ENCODE data around the gene DNAAF8. TPM values are rescaled to one million over a fixed set of nuclear protein-coding genes. Genes with fewer than 3 reads are reported as not detected.

Gene DNAAF8
- total and polyA plus RNA-seq, 2 of the 4 experiments (the other 2 are of a cell fraction), result 0.54 to 1.7 TPM

DNA sequence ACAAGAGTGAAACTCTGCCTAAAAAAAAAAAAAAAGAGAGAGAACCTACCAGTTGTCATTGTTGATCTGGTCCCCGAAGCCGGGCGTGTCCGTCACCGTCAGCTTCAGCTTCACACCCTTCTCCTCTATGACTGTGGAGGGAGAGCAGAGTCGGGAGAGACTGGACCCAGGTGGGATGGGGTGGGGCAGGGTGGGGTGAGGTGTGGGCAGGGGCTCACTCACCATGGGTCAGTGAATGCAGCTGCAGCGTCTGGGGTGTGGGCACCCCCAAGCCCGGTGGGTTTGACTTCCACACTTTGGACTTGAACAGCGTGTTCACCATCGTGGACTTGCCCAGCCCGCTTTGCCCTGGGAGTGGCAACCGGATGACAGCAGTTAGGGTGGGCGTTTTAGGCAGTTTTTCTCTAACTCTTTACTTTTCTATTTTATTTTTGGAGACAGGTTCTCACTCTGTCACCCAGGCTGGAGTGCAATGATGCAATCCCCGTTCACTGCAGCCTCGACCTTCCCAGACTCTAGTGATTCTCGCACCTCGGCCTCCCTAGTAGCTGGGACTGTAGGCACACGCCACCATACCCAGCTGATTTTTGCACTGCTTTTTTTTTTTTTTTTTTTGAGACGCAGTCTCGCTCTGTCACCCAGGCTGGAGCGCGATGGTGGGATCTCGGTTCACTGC is 51.6 kb downstream of the DNAAF8 start:
- H3K18ac ChIP-seq (ENCODE audit: low read depth, low read length), result no peak overlapping the region
- no peak overlapping the region for H3K4me3 ChIP-seq (ENCODE audit: insufficient read depth, low read depth, low read length)
- no peak overlapping the region for H3K23ac ChIP-seq (ENCODE audit: low read depth, low read length)
- H3K4me2 ChIP-seq (ENCODE audit: low read depth, low read length), result no peak overlapping the region
- BruUV-seq (replicated peaks), result no TSS peak
- H3K14ac ChIP-seq (replicated peaks; ENCODE audit: low read depth, low read length), result no peak overlapping the region
- H4K91ac ChIP-seq (ENCODE audit: insufficient read depth, low read depth, low read length), result no peak overlapping the region
- no peaks in the 10 kb centered on the region; the same call in 1 of the 2 replicates for H3K27me3 ChIP-seq (ENCODE audit: control insufficient read depth, insufficient read depth, low read length)
- H3K56ac ChIP-seq (ENCODE audit: extremely low read depth, insufficient read depth, low read length), result no peak overlapping the region
- intact Hi-C loops (cut with micrococcal nuclease) (no loop called here), in situ Hi-C loops (cut with MboI; ENCODE audit: low sequenced_read_pairs) (no loop called here), dilution Hi-C loops (cut with HindIII; ENCODE audit: low sequenced_read_pairs, unreplicated experiment) (no loop called here)
- H3K9me1 ChIP-seq (ENCODE audit: insufficient read depth, low read length), result no peaks in the 10 kb centered on the region
- H2AK5ac ChIP-seq (ENCODE audit: low read depth, low read length), result no peak overlapping the region
- no peak overlapping the region for H4K8ac ChIP-seq (ENCODE audit: low read depth in 2 of 2, low read length in 2 of 2)
- DNase-seq (no peak), ATAC-seq (ENCODE audit: low read depth) (no peak)
- 80% methylated on average over 7 of the region's 23 CpGs; no CpG with 5 or more reads in 1 of the 2 experiments for WGBS, 2 experiments (ENCODE audit: extremely low coverage in 2 of 2, insufficient read length in 1 of 2)
- H4K20me1 ChIP-seq (ENCODE audit: insufficient read depth, low read length), result no peaks in the 10 kb centered on the region
- H3K79me1 ChIP-seq (ENCODE audit: low read depth in 1 of 2, low read length in 2 of 2), result no peaks in the 10 kb centered on the region
- no peak overlapping the region for H2AK9ac ChIP-seq (replicated peaks; ENCODE audit: low read depth, low read length, poor library complexity)
- no peaks in the 10 kb centered on the region for H3K4me1 ChIP-seq (ENCODE audit: control insufficient read depth, insufficient read depth, low read length)
- H2BK15ac ChIP-seq (ENCODE audit: low read depth, low read length), result no peak overlapping the region
- H2BK120ac ChIP-seq (ENCODE audit: low read depth, low read length), result no peak overlapping the region
- no peak overlapping the region for H3K27ac ChIP-seq (ENCODE audit: insufficient read depth, low read length)
- no peak overlapping the region for H2BK5ac ChIP-seq (ENCODE audit: low read depth, low read length, poor library complexity, severe bottlenecking)
- H2BK20ac ChIP-seq (ENCODE audit: low read depth, low read length), result no peak overlapping the region
- no peaks in the 10 kb centered on the region for H3K9me3 ChIP-seq (ENCODE audit: control insufficient read depth, insufficient read depth, low read length)
- ChIA-PET POLR2A (ENCODE audit: unreplicated experiment) (no interaction called here), CTCF (no interaction called here)
- TF ChIP-seq RAD21 (IDR thresholded peaks at IDR 0.05; ENCODE audit: low read length) (no peak), RFX5 (IDR thresholded peaks at IDR 0.05; ENCODE audit: low read depth, low read length) (no peak), MXI1 (IDR thresholded peaks at IDR 0.05; ENCODE audit: borderline replicate concordance, low read depth, low read length) (no peak), MAZ (IDR thresholded peaks at IDR 0.05; ENCODE audit: borderline replicate concordance, low read depth, low read length) (no peak), CEBPB (IDR thresholded peaks at IDR 0.05; ENCODE audit: low read depth, low read length) (no peak), SMC3 (IDR thresholded peaks at IDR 0.05; ENCODE audit: low read depth, low read length) (no peak), POLR2A (IDR thresholded peaks at IDR 0.05; ENCODE audit: low read depth, low read length) (no peak)
- TF ChIP-seq, protein P1, sequence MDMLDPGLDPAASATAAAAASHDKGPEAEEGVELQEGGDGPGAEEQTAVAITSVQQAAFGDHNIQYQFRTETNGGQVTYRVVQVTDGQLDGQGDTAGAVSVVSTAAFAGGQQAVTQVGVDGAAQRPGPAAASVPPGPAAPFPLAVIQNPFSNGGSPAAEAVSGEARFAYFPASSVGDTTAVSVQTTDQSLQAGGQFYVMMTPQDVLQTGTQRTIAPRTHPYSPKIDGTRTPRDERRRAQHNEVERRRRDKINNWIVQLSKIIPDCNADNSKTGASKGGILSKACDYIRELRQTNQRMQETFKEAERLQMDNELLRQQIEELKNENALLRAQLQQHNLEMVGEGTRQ (IDR thresholded peaks at IDR 0.05; ENCODE audit: low read depth, low read length), result no peak
- H3K36me3 ChIP-seq (ENCODE audit: control insufficient read depth, insufficient read depth, low read length), result no peaks in the 10 kb centered on the region
- no peak overlapping the region for H2AFZ ChIP-seq (replicated peaks; ENCODE audit: low read length, poor library complexity)
- no peak overlapping the region for H3K9ac ChIP-seq (ENCODE audit: low read depth, low read length)
- H4K5ac ChIP-seq (ENCODE audit: low read depth, low read length), result no peak overlapping the region
- no peak overlapping the region for H3K4ac ChIP-seq (ENCODE audit: low read depth, low read length)

All from IMR-90 (cell line).